ENCODE data around the gene TGOLN2.
"Not testable (repeated sequence)": the region's sequence is repeated elsewhere in the genome, so short reads cannot be mapped to it uniquely, and the experiment has no call there.

The TGOLN2 gene

DNA sequence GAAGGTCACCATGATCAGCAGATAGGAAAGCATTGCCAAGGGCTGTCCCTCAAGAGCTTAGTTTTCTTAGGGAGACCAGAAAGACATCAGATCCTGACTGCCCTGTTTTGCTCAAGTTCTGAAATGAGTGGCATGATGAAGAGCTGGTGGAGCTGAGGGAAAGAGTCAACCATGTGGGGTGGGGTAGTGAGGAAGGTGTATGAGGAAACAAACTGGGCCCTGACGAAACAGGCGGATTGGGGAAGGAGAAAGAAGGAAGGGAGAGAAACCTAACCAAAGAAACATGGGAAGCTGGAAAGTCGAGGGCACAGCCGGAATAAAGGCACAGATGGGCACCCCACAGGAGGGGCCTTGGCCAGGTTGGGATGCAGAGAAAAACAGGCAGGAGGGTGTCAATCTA lies 8.0 kb downstream of the TGOLN2 start:
- H3K27ac ChIP-seq (ENCODE audit: low read depth, low read length) = no peak overlapping the region
- peaks cover 5% of the 10 kb centered on the region for H3K4me1 ChIP-seq (ENCODE audit: insufficient read depth, low read length)
- no peak overlapping the region for H3K4me3 ChIP-seq (ENCODE audit: low read depth in 1 of 2, low read length in 2 of 2)
- H3K36me3 ChIP-seq (ENCODE audit: insufficient read depth, low read length) = peaks cover 65% of the 10 kb centered on the region
- no peaks in the 10 kb centered on the region for H3K27me3 ChIP-seq (ENCODE audit: control insufficient read depth in 1 of 2, insufficient read depth in 2 of 2, low read length in 2 of 2)
- no peak overlapping the region for H3K9ac ChIP-seq (ENCODE audit: low read length)
- H3K9me3 ChIP-seq (ENCODE audit: low read length) = no peaks in the 10 kb centered on the region

DNA sequence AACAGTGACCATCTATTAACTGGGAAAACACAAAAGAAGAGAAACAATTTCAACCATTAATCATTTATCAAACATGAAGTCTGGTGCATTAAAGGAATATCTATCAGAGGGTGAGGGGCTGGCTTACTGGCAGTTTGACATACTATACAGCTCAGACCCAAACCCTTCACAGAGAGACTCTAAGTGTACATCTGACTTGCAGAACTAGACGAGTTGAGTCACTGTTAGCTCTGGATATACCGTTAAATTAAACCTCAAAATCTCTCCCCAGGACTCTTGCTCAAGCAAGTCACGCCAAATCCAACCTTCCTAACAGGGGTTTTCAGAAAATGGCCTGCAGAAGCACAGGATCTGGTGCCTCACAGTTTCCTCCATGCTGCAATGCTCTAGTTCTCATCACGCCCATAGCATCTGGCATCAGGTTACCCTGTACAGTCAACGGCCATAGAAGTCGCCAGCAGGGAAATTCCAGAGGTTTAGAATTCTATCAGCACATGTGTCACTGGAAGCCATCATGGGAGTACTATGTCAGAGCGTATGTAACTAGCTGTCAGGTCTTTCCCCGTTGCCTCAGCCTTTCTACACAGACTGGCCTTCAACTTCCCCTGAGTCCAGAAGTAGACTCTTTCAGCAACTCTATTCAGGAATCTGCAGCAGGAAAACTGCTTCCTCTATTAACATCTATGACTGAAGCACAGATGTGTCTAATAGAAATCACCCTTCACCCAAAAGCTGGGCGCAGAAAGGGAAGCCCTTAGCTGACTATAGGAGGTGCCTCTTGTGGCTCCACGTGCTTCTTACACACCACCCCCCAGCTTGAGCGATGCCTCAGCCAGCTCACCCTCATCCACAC lies 9.3 kb downstream of the TGOLN2 start:
- no peak overlapping the region for H3K4me3 ChIP-seq (ENCODE audit: low read depth in 1 of 2, low read length in 2 of 2)
- no peak overlapping the region for H3K27ac ChIP-seq (ENCODE audit: low read depth, low read length)
- H3K9me3 ChIP-seq (ENCODE audit: low read length) = no peaks in the 10 kb centered on the region
- H3K9ac ChIP-seq (ENCODE audit: low read length) = no peak overlapping the region
- H3K36me3 ChIP-seq (ENCODE audit: insufficient read depth, low read length) = peaks cover 54% of the 10 kb centered on the region
- H3K27me3 ChIP-seq (ENCODE audit: control insufficient read depth in 1 of 2, insufficient read depth in 2 of 2, low read length in 2 of 2) = no peaks in the 10 kb centered on the region
- H3K4me1 ChIP-seq (ENCODE audit: insufficient read depth, low read length) = no peaks in the 10 kb centered on the region

DNA sequence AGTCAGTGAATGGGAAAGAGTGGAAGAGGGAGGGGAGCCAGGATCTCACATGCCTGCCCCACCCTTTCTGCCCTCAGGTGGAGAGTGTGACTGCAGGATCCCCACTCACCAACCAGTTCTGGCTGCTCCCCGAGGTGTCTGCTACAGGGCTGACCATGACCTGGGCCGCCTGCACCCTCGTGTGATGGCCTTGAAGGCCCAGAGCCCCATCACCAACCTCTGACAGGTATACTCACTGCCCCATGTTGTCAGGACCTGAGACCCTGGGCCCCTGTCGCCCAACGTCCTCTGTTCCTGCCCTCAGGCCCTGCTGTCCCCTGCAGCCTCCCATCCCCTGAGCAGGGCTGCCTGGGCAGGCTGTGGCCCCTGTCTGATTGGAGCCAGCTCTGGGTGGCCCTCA lies 11.9 kb downstream of the TGOLN2 start:
- H3K36me3 ChIP-seq (ENCODE audit: insufficient read depth, low read length) = peaks cover 29% of the 10 kb centered on the region
- not testable (repeated sequence) for H3K4me3 ChIP-seq (ENCODE audit: low read depth in 1 of 2, low read length in 2 of 2); H3K9ac ChIP-seq (ENCODE audit: low read length); H3K9me3 ChIP-seq (ENCODE audit: low read length); H3K27me3 ChIP-seq (ENCODE audit: control insufficient read depth in 1 of 2, insufficient read depth in 2 of 2, low read length in 2 of 2); H3K4me1 ChIP-seq (ENCODE audit: insufficient read depth, low read length); H3K27ac ChIP-seq (ENCODE audit: low read depth, low read length)

DNA sequence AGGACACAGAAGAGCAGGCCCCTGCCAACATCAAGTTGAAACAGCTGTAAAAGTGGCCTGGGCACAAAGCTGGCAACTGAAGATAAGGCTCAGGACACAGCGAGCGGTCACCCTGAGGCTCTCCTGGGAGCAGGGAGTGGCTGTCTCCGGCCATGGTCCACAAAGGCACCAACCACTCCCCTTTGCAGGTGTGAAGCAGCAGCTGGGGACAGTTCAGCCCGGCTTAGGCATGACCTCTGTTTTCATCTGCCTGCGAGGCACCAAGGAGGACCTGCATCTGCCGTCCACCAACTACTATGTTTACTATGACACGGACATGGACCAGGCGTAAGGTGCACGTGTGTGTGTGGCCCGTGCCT lies 12.9 kb downstream of the TGOLN2 start:
- Histone ChIP-seq H3K9me3 (ENCODE audit: low read length) (no peaks in the 10 kb centered on the region), H3K4me1 (ENCODE audit: insufficient read depth, low read length) (peaks cover 6% of the 10 kb centered on the region), H3K36me3 (ENCODE audit: insufficient read depth, low read length) (peaks cover 19% of the 10 kb centered on the region), H3K27me3 (ENCODE audit: control insufficient read depth in 1 of 2, insufficient read depth in 2 of 2, low read length in 2 of 2) (no peaks in the 10 kb centered on the region), H3K9ac (ENCODE audit: low read length) (no peak overlapping the region), H3K4me3 (ENCODE audit: low read depth in 1 of 2, low read length in 2 of 2) (no peak overlapping the region), H3K27ac (ENCODE audit: low read depth, low read length) (no peak overlapping the region)

DNA sequence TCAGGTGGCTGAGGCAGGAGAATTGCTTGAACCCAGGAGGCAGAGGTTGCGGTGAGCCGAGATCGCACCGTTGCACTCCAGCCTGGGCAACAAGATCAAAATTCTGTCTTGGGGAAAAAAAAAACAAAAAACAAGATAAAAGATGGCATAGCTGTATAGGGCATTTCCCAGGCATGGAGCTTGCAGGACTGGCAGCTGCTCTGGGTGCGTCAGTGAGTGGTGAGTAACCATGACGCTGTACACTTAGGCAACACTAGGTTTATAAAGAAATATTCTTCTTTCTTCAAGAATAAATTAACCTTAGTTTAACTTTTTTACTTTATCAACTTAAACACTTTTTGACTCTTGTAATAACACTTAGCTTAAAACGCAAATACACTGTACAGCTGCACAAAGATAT lies 15.4 kb downstream of the TGOLN2 start:
- Histone ChIP-seq H3K9me3 (ENCODE audit: low read length) (no peaks in the 10 kb centered on the region), H3K36me3 (ENCODE audit: insufficient read depth, low read length) (peaks cover 18% of the 10 kb centered on the region), H3K9ac (ENCODE audit: low read length) (no peak overlapping the region), H3K4me1 (ENCODE audit: insufficient read depth, low read length) (peaks cover 21% of the 10 kb centered on the region), H3K27me3 (ENCODE audit: control insufficient read depth in 1 of 2, insufficient read depth in 2 of 2, low read length in 2 of 2) (no peaks in the 10 kb centered on the region), H3K4me3 (ENCODE audit: low read depth in 1 of 2, low read length in 2 of 2) (no peak overlapping the region), H3K27ac (ENCODE audit: low read depth, low read length) (no peak overlapping the region)

DNA sequence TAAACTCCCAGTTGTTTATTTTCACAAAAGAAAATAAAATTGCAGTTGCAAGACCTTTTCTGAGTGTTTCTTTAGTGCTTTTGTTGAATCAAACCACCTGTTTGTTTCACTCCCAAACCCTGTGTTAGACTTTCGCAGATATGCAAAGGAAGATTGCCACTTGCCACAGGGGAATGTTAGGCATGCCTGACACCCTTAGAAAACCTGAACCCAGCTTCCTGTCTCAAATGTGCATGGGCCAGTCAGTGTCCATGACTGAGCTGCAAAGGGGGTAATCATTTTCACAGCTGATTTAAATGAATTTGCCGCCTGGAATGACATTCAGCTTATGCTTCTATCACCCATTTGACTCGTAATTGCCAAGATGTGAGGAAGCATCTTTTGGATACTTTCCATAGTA lies 17.5 kb downstream of the TGOLN2 start:
- H3K4me1 ChIP-seq (ENCODE audit: insufficient read depth, low read length) = peaks cover 21% of the 10 kb centered on the region
- H3K4me3 ChIP-seq (ENCODE audit: low read depth in 1 of 2, low read length in 2 of 2) = no peak overlapping the region
- no peaks in the 10 kb centered on the region for H3K27me3 ChIP-seq (ENCODE audit: control insufficient read depth in 1 of 2, insufficient read depth in 2 of 2, low read length in 2 of 2)
- H3K36me3 ChIP-seq (ENCODE audit: insufficient read depth, low read length) = peaks cover 26% of the 10 kb centered on the region
- no peak overlapping the region for H3K9ac ChIP-seq (ENCODE audit: low read length)
- no peak overlapping the region for H3K27ac ChIP-seq (ENCODE audit: low read depth, low read length)
- no peaks in the 10 kb centered on the region for H3K9me3 ChIP-seq (ENCODE audit: low read length)

DNA sequence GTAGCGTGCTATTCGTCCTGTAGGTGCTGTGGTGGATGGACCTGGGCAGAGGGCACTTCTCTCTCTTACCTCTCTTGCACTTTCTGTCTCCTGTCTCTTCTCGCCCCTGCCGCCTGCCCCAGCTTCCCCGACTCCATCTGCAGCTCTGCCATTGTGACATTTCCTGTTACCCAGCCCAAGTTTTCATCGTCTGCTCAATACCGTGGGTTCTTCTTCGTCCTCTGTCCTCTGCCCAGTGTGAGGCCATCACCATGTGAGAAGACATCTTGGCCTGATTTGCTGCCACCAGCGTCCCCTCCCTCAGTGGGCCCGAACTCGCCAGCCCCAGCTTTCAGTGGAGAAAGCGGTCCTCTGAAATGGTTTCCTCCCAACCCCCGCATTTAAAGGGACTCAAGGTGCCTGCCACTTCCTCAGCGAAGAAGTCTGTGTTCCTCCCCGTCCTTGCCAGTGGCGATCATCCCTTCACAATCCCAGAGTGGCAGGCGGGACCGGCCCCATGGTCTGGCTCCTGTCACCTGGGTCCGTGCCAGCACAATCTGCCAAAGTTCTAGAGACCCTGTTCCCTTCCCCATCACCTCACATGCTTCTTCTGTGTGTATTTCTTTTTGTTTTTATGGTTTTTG lies 18.0 kb downstream of the TGOLN2 start:
- Histone ChIP-seq H3K27me3 (ENCODE audit: control insufficient read depth in 1 of 2, insufficient read depth in 2 of 2, low read length in 2 of 2) (no peaks in the 10 kb centered on the region), H3K4me1 (ENCODE audit: insufficient read depth, low read length) (peaks cover 21% of the 10 kb centered on the region), H3K4me3 (ENCODE audit: low read depth in 1 of 2, low read length in 2 of 2) (no peak overlapping the region), H3K27ac (ENCODE audit: low read depth, low read length) (no peak overlapping the region), H3K9me3 (ENCODE audit: low read length) (no peaks in the 10 kb centered on the region), H3K36me3 (ENCODE audit: insufficient read depth, low read length) (peaks cover 30% of the 10 kb centered on the region), H3K9ac (ENCODE audit: low read length) (no peak overlapping the region)

DNA sequence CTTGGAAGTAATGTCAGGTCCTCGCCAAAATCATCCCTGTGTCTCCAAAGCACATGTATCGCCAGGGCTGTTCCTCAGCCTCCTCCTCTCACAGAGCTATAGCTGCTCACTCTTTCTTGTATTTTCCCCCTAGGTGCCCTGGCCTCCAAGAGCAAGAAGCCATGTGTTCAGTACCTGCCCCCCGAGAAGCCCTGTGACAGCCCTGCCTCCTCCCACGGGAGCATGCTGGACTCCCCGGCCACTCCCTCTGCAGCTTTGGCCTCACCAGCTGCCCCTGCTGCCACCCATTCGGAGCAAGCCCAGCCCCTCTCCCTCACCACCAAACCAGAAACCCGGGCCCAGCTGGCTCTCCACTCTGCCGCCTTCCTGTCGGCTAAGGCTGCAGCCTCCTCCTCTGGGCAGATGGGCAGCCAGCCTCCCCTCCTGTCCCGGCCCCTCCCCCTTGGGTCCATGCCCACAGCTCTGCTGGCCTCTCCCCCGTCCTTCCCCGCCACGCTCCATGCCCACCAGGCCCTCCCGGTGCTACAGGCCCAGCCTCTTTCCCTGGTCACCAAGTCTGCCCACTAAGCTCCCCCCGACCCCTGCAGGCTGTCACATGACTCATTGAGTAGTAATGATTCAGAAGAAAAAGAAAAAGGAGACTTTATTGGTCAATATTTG lies 18.8 kb downstream of the TGOLN2 start:
- peaks cover 21% of the 10 kb centered on the region for H3K4me1 ChIP-seq (ENCODE audit: insufficient read depth, low read length)
- peaks cover 37% of the 10 kb centered on the region for H3K36me3 ChIP-seq (ENCODE audit: insufficient read depth, low read length)
- H3K27ac ChIP-seq (ENCODE audit: low read depth, low read length) = no peak overlapping the region
- H3K4me3 ChIP-seq (ENCODE audit: low read depth in 1 of 2, low read length in 2 of 2) = no peak overlapping the region
- no peaks in the 10 kb centered on the region for H3K9me3 ChIP-seq (ENCODE audit: low read length)
- H3K27me3 ChIP-seq (ENCODE audit: control insufficient read depth in 1 of 2, insufficient read depth in 2 of 2, low read length in 2 of 2) = no peaks in the 10 kb centered on the region
- no peak overlapping the region for H3K9ac ChIP-seq (ENCODE audit: low read length)

DNA sequence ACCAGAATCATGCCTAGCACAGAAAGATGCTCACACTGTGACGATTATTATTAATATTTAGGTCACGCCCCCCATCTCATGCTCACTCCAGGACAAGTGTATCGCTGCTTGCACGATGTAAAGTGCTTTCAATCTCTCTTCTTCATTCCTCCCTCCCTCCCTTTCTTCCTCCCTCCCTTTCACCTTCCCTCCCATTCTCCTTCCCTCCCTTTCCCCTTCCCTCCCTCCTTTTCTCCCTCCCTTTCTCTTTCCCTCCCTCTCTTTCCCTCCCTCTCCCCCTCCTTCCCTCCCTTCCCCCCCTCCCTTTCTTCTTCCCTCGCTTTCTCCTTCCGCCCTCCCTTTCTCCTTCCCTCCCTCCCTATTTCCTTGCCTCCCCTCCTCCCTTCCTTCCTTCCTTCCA lies 19.6 kb downstream of the TGOLN2 start:
- no peak overlapping the region for H3K27ac ChIP-seq (ENCODE audit: low read depth, low read length)
- no peaks in the 10 kb centered on the region for H3K27me3 ChIP-seq (ENCODE audit: control insufficient read depth in 1 of 2, insufficient read depth in 2 of 2, low read length in 2 of 2)
- H3K4me1 ChIP-seq (ENCODE audit: insufficient read depth, low read length) = peaks cover 21% of the 10 kb centered on the region
- no peak overlapping the region for H3K4me3 ChIP-seq (ENCODE audit: low read depth in 1 of 2, low read length in 2 of 2)
- H3K36me3 ChIP-seq (ENCODE audit: insufficient read depth, low read length) = peaks cover 46% of the 10 kb centered on the region
- H3K9ac ChIP-seq (ENCODE audit: low read length) = no peak overlapping the region
- H3K9me3 ChIP-seq (ENCODE audit: low read length) = no peaks in the 10 kb centered on the region

DNA sequence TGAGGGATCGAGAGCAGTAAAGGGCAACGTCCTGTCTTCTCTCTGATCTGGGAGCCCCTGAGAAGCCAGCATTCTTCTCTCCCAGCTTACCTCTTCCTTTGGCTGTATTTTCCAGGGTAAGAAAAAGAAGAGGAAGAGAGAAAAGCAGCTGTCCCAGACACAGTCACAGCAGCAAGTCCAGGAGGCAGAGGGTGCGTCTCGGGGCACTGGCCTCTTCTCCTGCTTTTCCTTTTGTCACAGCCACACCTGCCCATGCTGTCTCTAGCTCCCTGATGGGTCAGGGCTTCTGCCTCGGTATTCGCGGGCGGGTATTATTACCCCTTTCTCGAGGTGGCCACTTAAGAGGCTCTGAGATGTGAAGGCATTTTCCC lies 20.3 kb downstream of the TGOLN2 start:
- Histone ChIP-seq H3K4me3 (ENCODE audit: low read depth in 1 of 2, low read length in 2 of 2) (no peak overlapping the region), H3K4me1 (ENCODE audit: insufficient read depth, low read length) (peaks cover 21% of the 10 kb centered on the region), H3K27me3 (ENCODE audit: control insufficient read depth in 1 of 2, insufficient read depth in 2 of 2, low read length in 2 of 2) (no peaks in the 10 kb centered on the region), H3K9ac (ENCODE audit: low read length) (no peak overlapping the region), H3K36me3 (ENCODE audit: insufficient read depth, low read length) (peaks cover 47% of the 10 kb centered on the region), H3K9me3 (ENCODE audit: low read length) (no peaks in the 10 kb centered on the region), H3K27ac (ENCODE audit: low read depth, low read length) (no peak overlapping the region)

DNA sequence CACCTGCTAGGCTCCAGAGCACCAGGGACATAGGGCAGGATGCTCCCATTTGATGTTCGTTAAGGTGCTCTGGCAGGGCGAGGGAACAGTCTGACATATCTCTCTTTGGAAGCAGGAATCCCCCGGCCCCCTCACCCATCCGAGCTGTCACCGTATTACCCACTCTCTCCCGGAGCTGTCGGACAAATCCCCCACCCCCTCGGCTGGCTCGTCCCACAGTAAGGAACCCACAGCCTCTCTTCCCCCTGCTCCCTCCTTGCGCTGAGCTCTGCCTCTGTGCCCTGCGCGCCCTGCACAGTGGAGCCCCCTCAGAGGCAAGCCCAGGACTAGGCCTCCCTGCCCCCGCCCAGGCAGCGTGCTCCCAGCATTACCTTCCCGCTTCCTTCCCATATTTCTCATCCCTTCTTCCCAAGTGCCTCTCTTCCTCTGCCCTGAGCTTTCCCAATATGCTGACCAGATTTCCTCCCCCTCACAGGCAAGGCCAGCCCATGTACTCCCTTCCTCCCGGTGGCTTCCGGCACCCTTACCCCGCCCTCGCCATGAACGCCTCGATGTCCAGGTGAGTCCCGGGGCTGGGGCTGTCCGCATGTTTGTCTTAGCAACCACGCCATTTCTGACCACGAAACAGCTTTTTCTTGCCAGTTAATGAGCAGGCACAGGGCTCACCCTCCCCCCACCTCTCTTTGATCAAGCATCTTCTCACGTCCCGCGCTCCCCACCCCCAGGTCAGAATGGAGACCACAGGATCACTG lies 23.8 kb downstream of the TGOLN2 start:
- H3K4me3 ChIP-seq (ENCODE audit: low read depth in 1 of 2, low read length in 2 of 2) = no peak overlapping the region
- H3K9me3 ChIP-seq (ENCODE audit: low read length) = no peaks in the 10 kb centered on the region
- no peak overlapping the region for H3K9ac ChIP-seq (ENCODE audit: low read length)
- H3K27me3 ChIP-seq (ENCODE audit: control insufficient read depth in 1 of 2, insufficient read depth in 2 of 2, low read length in 2 of 2) = no peaks in the 10 kb centered on the region
- H3K27ac ChIP-seq (ENCODE audit: low read depth, low read length) = no peak overlapping the region
- peaks cover 47% of the 10 kb centered on the region for H3K36me3 ChIP-seq (ENCODE audit: insufficient read depth, low read length)
- H3K4me1 ChIP-seq (ENCODE audit: insufficient read depth, low read length) = peaks cover 6% of the 10 kb centered on the region
